T1000 (cell line): ENCODE measurements around the gene UPF1.
"Not testable (repeated sequence)": the region's sequence is repeated elsewhere in the genome, so short reads cannot be mapped to it uniquely, and the experiment has no call there.

Experiments used
- DNase-seq: peaks from one replicate; lab custom pipeline; 2025; ENCODE audit warnings: mixed read lengths; lab: John Stamatoyannopoulos, UW

UPF1 gene

DNA sequence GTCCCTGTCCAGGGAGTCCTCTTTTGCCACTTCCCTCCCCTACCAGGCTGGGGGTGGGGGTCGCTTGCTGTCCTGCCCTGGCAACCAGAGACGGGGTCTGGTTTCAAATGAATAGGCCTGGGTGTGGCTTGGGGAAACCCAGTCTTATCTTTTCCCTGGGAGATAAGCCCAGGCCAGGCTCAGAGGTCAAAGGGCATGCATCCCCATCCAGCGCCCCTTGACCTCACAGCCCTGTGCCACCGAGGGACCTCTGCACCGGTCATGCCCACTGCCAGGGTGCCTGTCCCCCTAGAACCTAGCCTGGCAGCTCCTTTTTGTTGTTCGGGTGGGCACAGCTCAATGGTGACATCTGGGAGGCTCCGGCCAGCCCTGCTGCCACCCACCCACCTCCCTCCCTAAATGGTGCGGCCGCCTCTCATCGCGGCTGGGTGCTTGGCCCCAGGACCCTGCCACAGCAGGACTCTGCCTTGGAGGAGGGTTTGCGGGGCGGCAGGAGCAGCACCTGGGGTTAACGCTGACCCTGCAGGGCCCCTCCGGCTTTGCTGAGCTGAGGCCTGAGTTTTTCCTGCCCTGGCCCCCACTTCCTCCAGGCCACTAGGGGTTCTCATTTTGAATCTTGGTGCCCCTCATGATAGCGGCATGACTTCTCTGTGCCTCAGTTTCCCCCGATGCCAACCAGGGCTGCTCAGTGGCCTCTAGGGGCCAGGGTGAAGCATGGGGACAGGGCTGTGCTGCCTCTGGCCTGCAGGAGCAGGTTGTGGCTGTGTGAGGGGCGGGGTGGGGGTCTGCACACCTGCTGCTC, 67.0 kb downstream of the UPF1 start:
- no peak for DNase-seq

DNA sequence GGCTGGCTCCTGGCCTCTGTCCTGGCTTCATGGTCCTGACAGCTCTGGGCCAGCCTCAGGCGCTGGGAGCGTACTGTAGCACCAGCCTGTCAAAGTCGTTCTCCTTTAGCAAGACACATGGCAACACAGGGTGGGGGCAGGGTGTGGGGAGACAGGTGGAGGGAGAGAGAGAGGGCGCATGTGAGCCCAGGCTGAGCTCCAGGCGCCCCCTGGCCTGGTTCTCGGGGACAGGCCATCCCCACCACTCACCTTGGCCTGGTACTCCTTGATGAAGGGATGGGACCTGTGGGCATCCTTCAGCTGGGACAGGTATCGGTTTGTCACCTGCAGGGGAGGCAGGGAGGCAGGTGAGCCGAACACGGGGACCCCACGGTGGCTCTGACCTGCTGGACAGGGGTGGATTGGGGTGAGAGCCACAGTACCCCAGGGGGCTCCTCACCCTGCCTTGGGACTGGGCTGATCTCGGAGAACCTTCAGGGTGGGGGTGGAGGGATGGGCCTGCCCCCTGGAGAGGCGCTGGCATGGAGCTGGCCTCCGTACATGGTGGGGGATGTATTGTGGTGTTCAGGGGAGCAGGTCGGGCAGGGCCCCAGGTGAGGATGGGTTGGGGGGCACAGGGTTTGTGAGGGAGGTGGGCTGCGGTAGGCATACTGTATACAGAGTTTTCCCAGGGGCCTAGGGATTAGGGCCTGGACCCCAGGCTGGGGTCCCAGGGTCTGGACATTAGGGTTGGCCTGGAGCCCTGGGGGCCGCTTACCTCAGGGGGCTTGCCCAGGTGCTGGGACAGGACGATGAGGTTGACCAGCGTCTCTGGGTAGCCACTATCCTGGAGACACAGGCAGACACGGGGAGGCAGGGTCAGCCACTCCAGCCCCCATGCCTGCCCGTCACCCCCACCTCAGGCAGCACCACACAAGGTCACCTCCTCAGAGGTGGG, 68.1 kb downstream of the UPF1 start:
- no peak for DNase-seq

DNA sequence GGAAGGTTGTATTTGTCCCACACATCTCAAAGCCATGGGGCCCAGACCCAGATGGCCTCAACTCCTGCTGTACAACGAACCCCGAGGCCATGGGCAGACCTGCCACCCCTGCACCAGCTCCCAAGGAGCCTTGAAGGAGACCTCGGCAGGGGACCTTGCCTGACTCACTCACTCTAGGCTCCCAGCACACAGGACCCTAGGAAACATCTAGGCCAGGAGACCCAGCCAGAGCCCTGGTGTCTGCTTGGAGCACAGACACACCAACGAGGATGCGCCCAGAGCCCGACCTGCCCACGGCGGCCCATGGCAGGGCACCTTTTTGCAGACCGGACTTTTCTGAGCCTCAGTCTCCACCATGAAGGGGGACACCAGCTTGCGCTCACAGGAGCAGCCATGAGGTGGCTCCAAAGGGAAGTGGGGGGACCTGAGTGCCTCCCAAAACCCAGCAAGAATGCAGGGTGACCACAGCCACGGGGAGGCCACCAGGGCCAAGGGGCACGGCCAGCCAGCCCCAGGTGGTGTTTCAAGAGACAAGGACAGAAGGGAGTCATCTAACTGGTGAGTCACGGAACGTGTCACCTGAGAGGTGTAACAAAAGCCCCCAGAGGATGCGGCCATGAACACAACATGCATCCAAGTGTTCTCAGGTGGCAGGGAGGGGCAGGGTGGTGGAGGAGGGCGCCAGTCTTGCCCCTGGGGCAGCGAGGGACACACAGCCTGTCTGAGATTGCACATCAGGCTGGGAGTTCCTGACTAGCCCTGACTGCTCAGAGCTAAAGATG, 69.1 kb downstream of the UPF1 start:
- no peak for DNase-seq

DNA sequence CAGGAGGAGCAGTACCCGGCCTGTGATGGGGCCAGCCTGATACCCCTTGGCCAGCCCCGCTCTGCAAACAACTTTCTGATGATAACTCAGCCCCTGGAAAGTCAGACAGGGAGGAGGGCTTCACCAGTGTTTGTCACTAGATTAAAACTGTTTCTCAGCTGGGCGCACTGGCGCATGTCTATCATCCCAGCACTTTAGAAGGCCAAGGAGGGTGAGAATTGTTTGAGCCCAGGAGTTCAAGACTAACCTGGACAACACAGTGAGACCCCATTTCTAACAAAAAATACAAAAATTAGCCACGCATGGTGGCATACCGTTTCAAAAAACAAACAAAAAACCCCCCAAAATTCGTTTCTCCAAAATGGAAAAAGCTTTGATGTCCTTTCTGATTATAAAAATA, 69.7 kb downstream of the UPF1 start:
- DNase-seq, result no peak

- DNase-seq, result not testable (repeated sequence)
These were observed 70.8 kb downstream of the UPF1 start for GRCh38 chr19:18902519-18902918.

DNA sequence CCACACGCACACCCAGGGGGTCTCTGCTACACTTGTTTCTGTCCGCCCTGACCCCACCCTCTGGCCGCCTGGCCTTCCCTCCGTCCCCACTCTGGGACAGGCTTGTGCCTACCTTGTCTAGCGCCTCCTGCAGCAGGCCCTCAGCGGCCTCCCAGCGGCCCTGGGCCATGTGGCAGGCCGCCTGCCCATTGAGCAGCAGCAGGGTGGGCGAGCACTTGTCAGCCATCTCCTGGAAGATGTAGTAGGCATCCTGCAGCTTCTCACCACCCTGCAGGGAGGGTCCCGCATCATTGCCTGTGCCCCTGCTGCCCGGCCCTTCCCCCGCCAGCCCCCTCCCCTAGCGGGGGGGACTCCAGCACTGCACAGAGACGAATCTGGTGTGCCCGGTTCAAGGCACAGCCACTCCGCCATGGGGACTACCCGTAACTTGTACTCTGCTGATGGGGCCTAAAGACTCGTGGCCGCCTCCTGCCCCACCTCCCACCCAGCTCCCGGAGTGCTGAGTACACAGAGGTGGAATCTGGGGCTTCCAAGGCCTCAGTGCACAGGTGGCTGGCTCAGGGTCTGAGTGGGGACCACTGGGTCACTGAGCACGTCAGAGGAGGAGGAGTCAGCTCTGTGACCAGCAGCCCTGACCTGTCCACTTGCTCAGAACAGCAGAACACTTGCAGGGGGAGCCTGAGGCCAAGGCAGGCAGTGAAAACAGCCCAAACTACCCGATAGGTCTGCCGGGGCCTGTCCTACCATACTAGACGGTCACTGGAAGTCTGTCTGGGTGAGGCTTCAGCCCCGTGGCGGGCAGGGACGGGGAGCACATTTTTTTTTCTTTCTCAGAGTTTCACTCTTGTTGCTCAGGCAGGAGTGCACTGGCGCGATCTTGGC, 71.6 kb downstream of the UPF1 start:
- no peak for DNase-seq

DNA sequence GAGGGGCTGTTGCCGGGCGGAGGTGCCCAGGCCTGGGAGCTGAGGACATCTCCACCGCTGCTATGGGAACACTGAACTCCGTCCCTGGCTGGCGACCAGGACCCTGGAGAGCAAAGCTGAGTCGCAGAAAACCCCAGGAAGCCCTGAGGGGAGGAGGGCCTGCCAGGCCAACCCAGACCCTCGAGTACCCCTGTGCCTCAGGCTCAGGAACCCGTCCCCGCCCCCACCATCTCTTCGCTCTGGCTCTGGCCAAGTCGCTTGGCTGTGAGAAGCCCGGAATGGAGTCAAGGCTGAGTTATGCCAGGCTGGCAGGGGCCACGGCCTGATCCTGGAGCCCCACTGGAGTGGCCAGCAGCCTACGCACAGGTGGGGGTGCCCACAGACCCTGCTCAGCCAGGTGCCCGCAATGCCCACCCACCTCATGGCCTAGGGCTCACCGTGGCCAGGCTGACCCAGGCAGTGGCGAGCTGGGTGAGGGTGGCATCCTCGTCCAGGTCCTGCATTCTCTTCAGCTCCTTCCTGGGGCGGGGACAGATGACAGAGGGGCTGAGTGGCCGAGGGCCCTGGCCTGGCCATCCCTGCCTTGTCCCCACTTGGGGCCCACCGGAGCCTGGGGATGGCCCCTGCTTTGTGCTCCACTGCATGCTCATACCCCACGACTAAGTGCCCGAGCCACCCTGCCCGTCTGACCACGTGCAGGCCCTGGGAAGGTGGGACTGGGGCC, 72.7 kb downstream of the UPF1 start:
- DNase-seq, result no peak

DNA sequence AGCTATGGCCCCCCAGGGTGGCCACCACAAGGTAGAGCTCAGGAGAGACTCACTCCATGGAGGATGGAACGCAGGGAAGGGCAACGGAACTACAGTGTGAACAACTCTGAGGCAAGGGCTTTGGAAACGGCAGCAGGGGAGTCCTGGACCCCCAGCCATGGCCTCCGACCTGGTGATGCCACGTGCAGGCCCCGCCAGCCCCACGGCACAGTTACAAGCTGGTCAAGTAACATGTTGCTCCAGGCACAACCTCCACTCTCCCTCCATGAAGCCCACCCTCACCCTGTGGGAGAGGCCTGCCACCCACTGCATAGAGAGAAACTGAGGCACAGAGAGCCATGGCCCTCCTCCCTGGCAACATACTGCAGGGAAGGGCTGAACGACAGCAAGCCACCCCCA, 73.3 kb downstream of the UPF1 start:
- no peak for DNase-seq

DNA sequence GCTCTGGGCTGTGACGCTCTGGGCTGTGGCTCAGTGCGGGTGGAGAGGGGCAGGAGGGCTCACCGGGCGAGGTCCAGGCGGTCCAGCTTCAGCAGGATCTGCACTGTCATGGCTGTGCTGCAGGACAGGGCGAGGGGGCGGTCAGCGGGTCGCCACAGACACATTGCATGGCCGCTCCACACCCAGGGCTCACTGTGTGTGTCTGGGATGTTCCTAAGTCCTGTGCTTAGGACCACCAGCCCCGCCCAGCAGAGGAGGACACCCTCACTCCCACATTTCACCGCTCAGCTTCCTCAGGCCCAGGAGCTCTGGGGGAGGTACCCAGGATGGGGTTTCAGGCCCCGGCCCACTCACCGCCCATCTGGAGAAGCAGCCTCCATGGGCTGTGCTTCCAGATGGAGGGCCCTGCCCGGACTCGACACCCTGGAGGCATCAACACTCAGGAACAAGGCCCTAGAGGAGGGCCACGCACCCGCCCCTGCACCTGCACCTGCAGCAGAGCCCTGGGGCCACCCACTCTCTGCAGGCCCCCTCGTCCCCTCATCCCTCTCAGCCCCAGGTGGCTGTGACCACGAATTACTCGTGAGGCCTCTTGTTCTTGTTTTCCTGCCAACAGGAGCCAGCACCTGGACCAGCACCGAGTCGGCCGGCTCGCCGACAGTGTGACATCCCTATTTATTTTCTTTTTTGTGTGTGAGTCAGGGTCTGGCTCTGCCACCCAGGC, 73.9 kb downstream of the UPF1 start:
- DNase-seq, result no peak

GRCh38 chr19:18906605-18907519, 75.1 kb downstream of the UPF1 start:
- no peak for DNase-seq

DNA sequence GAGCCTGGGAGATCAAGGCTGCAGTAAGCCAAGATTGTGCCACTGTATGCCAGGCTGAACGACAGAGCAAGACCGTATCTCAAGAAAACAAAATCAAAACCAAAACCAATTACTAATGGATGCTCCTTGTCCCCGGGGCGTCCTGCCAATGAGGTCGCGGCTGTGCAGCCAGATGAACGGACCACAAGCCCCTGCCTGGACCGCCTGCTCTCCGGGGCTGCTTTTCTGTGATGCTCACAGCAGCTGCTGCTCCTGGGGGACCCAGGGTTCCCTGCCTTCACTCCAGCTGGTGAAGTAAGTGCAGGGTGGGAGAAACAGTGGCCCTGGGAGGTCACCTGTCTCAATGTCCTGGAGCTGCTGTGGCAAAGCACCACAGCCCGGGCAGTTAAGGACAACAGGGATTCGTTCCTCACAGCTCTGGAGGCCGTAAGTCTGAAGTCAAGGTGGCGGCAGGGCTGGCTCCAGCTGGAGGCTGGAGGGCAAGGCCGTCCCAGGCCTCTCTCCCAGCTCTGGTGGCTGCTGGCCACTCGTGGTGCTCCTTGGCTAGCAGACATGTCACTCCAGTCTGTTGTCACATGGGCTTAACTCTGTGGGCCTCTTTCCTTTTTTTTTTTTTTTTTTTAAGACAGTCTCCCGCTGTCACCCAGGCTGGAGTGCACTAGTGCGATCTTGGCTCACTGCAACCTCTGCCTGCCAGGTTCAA, 77.3 kb downstream of the UPF1 start:
- no peak for DNase-seq

DNA sequence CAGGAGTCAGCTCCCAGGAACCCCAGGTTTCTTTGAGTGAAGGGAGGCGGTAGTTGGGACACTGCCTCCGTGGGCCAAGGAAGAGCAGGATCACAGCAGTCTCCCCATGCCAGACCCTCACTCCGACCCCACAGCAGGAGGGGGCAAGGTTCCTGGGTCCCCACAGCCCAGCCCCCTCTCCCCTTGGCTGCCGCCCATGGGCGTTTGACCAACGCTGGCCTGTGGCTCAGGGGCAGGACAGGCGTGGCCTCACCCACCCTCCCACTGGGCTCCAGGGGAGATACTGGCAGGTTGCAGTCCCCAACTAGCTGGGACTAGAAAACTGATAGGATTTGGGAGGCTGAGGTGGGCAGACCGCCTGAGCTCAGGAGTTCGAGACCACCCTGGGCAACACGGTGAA, 78.3 kb downstream of the UPF1 start:
- no peak for DNase-seq

- DNase-seq, result no peak
These were observed 79.2 kb downstream of the UPF1 start for GRCh38 chr19:18910801-18911436.

DNA sequence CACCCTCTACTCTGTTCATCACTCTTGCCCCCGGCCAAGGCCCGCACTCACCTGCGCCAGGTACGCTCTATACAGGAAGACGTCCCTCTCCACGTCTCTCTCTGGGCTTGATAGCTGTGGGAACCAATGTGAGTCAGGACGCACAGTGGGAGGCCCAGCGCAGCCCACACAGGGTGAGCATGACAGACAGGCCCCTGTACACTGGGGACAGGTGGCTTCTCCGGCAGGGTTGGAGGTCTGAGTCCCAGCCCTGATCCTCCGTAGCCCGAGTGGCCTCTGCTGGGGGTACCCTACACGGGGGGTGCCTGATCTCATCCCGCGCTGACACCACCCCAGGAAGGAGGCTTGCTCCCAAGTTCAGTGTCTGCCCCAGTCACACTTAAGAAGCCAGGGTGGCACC, 81.2 kb downstream of the UPF1 start:
- DNase-seq, result no peak

GRCh38 chr19:18913466-18913865, 81.7 kb downstream of the UPF1 start:
- no peak for DNase-seq

- no peak for DNase-seq
These were observed 83.9 kb downstream of the UPF1 start for GRCh38 chr19:18915639-18916038.

DNA sequence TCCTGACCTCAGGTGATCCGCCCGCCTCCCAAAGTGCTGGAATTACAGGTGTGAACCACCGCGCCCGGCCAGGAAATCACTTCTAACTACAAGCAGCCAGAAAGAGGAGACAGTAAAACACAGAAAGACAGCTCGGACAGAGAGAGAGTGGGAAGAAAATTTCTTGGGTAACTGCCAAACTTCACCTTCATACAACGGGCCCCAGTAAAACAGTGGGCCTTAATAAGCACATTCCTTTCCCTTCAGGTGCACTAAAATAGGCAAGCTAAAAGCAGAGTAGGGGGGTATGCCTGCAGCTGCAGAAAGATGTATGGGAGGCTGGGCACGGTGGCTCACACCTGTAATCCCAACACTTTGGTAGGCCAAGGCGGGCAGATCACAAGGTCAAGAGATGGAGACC, 85.8 kb downstream of the UPF1 start:
- DNase-seq, result not testable (repeated sequence)
